Skeletal muscle tissue (tissue), 4 donors: ENCODE measurements around the gene LPCAT1. TPM values are rescaled to one million over a fixed set of nuclear protein-coding genes. Genes with fewer than 3 reads are reported as not detected.

Experiments
- H3K27ac ChIP-seq: one replicate; pipeline ENCODE4 v1.7.0; 2013; ENCODE audit warnings: mild to moderate bottlenecking, low read depth, low read length, inconsistent platforms
- H3K27me3 ChIP-seq, 3 donors: one replicate each; pipeline ENCODE4 v1.7.0; 2013; ENCODE audit warnings: low read length in 3 of 3; ENCODE audit not compliant: control insufficient read depth in 3 of 3, insufficient read depth in 3 of 3
- H3K36me3 ChIP-seq, 3 donors: one replicate each; pipeline ENCODE4 v1.7.0; 2013; ENCODE audit warnings: low read length in 3 of 3; ENCODE audit not compliant: control insufficient read depth in 3 of 3, insufficient read depth in 3 of 3
- H3K4me1 ChIP-seq, 3 donors: one replicate each; pipeline ENCODE4 v1.7.0; 2013; ENCODE audit warnings: low read length in 3 of 3, mild to moderate bottlenecking in 3 of 3; ENCODE audit not compliant: control insufficient read depth in 3 of 3, insufficient read depth in 3 of 3
- H3K4me3 ChIP-seq, 3 donors: one replicate each; pipeline ENCODE4 v1.7.0; 2013; ENCODE audit warnings: low read length in 3 of 3
- H3K9ac ChIP-seq, 3 donors: one replicate each; pipeline ENCODE4 v1.7.0; 2013; ENCODE audit warnings: low read length in 3 of 3, mild to moderate bottlenecking in 3 of 3, moderate library complexity in 2 of 3, low read depth in 1 of 3
- H3K9me3 ChIP-seq, 3 donors: one replicate each; pipeline ENCODE4 v1.7.0; 2013; ENCODE audit warnings: low read length in 3 of 3; ENCODE audit not compliant: control insufficient read depth in 3 of 3
- total RNA-seq: library from RNA; depleted of rRNA; stranded (reverse); fragments of >200 nt; gene quantifications from one replicate; pipeline ENCODE4 v1.2.3, GENCODE V29; 2014
- donor health status: Osteomylitis.

Gene LPCAT1
- total RNA-seq, 1 donor from 2014 or later, result 35.5 TPM

DNA sequence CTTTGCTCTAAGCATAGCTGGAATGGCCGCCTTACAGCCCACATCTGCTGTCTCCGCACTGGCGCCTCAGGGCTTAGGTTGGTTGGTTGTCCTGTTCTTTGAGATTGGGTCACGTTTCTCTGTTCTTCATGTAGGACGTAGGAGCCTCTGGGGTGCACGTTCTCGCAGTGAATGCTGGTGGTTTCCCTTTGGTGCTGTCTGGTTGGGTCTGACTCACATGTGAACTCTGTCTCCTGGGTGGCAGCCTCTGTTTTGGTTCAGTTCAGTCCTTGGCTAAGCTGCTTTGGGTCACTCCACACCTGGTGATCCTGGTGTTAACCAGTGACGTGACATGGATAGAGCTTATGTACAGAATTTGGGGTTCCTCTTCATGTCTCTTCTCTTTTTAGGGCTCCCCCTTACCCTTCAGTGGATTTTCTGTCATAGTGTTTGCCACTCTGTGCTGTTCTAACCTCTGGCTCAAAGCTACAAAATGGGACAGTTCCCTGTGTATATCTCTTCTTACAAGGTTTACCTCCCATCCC lies 12.6 kb upstream of the LPCAT1 start:
- Histone ChIP-seq H3K4me3 (peak overlapping the region; percentile 7 to 55 (median 43)), H3K9me3 (no peaks in the 10 kb centered on the region), H3K36me3 (no peaks in the 10 kb centered on the region), H3K27ac (no peak overlapping the region), H3K9ac (no peak overlapping the region), H3K4me1 (peaks cover 0 to 6% (median 0%) of the 10 kb centered on the region in 3 donors), H3K27me3 (peaks cover 0 to 3% (median 0%) of the 10 kb centered on the region in 3 donors)

DNA sequence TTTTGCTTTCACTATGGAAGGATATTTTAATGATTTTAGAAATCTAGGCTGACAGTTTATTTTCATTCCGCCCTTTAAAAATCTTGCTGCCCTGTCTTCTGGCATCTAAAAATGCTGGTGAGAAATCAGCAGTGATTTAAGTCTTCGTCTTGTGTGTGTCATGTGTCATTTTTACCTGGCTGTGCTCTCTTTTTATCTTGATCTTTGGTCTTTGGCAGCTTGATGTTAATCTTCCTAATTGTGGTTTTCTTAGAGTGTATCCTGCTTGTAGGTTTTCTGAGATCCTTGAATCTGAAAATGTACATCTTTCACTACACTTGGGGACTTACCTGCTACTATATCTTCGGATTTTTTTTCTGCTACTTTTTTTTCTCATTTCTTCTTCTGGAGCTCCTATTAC lies 11.9 kb upstream of the LPCAT1 start:
- no peak overlapping the region for H3K9ac ChIP-seq
- H3K36me3 ChIP-seq, result no peaks in the 10 kb centered on the region
- H3K27me3 ChIP-seq, result peaks cover 0 to 3% (median 0%) of the 10 kb centered on the region in 3 donors
- H3K4me1 ChIP-seq, result peaks cover 0 to 4% (median 0%) of the 10 kb centered on the region in 3 donors
- H3K4me3 ChIP-seq, result no peak overlapping the region
- no peak overlapping the region for H3K27ac ChIP-seq
- H3K9me3 ChIP-seq, result no peaks in the 10 kb centered on the region

DNA sequence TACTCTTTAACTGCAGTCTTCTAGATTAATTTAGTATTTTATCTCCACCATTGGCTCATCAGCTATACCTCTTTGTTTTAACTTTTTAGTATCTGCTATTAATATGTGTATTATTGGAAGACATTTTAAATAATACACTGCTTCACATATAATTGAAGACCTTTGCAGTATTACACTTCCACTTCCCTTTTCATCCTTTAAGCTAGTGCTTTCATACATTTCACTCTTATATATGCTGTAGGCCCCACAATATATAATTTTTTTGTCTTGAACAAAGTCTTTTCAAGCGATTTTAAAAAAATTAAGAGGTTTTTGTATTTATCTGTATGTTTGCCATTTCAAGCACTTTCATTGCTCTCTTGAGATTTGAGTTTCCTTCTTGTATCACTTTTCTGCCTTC lies 8.6 kb upstream of the LPCAT1 start:
- Histone ChIP-seq H3K9me3 (no peaks in the 10 kb centered on the region), H3K27me3 (no peaks in the 10 kb centered on the region), H3K4me1 (peaks cover 0 to 4% (median 0%) of the 10 kb centered on the region in 3 donors), H3K36me3 (no peaks in the 10 kb centered on the region), H3K9ac (no peak overlapping the region), H3K4me3 (no peak overlapping the region), H3K27ac (no peak overlapping the region)

DNA sequence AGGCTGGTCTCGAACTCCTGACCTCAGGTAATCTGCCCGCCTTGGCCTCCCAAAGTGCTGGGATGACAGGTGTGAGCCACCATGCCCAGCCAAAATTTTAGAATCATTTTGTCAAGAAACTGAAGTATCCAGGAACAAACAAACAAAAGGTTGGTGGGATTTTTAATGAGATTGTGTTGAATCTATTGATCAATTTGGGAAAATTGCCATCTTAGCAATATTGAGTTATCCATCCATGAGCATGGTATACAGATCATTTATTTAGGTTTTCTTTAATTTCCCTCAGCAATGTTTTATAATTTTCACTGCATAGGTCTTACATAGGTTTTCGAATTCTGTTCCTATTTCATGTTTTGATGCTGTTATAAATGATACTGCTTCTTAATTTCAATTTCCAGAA lies 5.7 kb upstream of the LPCAT1 start:
- no peaks in the 10 kb centered on the region for H3K36me3 ChIP-seq
- no peaks in the 10 kb centered on the region for H3K27me3 ChIP-seq
- no peak overlapping the region for H3K27ac ChIP-seq
- H3K9ac ChIP-seq, result no peak overlapping the region
- H3K4me1 ChIP-seq, result peaks cover 1 to 2% (median 1%) of the 10 kb centered on the region in 3 donors
- no peaks in the 10 kb centered on the region for H3K9me3 ChIP-seq
- H3K4me3 ChIP-seq, result no peak overlapping the region

DNA sequence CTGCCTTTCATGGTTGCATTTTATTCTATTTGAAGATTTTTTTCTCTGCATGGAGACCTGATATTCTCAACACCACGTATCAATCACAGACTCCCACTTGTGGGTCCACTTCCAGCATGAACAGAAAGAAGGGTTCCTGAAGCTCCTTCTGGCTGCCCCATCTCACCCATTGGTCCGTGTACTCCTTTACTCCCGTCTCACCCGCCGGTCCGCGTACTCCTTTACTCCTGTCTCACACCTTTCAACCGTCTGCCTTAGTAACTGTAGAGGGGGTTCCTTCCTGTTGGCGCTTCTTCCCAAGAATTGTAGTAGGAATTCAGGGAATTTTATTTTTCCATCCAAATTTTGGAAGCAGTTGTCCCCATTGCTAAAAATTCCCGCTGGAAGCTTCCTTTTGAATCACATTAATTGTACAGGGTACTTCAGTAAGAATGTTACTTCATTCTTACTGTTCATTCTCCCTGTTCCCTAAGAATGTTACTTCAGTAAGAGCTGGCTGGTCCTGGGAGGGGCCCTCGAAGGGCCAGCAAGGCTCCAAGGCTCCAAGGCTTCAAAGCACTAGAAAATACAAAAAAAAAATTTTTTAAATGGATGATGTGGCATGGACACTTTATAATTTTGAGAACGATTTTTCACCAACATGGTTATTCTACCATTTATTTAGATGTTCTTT lies 3.9 kb upstream of the LPCAT1 start:
- peaks cover 0 to 3% (median 3%) of the 10 kb centered on the region in 3 donors for H3K27me3 ChIP-seq

DNA sequence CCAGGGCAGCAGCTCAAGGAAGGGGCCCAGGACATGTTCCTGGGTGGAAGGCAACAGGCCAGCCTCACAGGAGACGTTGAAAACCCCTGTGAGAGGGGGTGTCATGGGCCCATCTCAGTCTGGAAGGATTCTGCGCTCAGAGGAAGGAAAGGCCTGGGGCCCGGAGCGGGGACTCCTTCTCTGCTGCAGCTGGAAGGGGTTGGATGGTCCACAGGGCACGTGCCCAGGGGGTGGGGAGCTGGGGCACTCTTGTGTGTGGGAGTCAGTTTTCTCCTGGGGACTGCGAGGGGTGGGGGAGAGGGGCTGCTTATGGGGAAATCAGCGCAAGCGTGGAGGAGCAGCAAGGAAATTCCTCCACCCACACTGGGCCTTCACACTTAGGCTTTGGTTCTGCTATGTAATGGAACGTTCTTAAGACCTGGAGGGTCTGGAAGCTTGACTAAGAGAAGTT lies 2.9 kb upstream of the LPCAT1 start:
- Histone ChIP-seq H3K27ac (no peak overlapping the region), H3K4me1 (peaks cover 10 to 19% (median 15%) of the 10 kb centered on the region in 3 donors), H3K9ac (no peak overlapping the region), H3K27me3 (peaks cover 5 to 13% (median 11%) of the 10 kb centered on the region in 3 donors), H3K36me3 (no peaks in the 10 kb centered on the region), H3K9me3 (no peaks in the 10 kb centered on the region), H3K4me3 (no peak overlapping the region)

More for the DNA sequence above, 3.9 kb upstream of the LPCAT1 start:
- H3K4me3 ChIP-seq, result no peak overlapping the region
- peaks cover 7 to 9% (median 8%) of the 10 kb centered on the region in 3 donors for H3K4me1 ChIP-seq
- no peaks in the 10 kb centered on the region for H3K36me3 ChIP-seq
- H3K9ac ChIP-seq, result no peak overlapping the region
- no peak overlapping the region for H3K27ac ChIP-seq
- no peaks in the 10 kb centered on the region for H3K9me3 ChIP-seq

DNA sequence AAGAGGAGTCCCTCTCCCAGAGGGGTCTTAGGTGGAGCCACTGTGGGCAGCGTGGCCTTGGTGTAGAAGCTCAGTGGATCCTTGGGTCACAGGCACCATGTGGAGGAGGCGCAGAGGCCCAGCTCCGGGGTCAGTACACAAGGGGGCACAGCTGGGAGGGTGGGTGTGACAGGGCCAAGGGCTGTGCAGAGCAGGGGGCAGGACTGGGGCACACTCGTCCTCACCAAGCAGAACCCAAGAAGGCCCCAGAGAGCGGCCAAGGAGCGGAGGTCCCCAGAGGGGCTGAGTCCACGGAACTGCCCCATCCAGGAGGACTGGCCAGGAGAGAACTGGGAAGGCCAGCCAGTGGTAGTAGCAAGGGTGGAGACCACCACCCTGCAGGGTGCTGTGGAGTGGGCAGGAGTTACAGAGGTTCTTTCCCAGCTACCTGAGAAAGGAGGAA lies 2.5 kb upstream of the LPCAT1 start:
- H3K9me3 ChIP-seq, result no peaks in the 10 kb centered on the region
- H3K27ac ChIP-seq, result no peak overlapping the region
- peaks cover 10 to 20% (median 15%) of the 10 kb centered on the region in 3 donors for H3K4me1 ChIP-seq
- no peaks in the 10 kb centered on the region for H3K36me3 ChIP-seq
- no peak overlapping the region for H3K4me3 ChIP-seq
- H3K9ac ChIP-seq, result no peak overlapping the region
- H3K27me3 ChIP-seq, result peaks cover 6 to 14% (median 12%) of the 10 kb centered on the region in 3 donors

DNA sequence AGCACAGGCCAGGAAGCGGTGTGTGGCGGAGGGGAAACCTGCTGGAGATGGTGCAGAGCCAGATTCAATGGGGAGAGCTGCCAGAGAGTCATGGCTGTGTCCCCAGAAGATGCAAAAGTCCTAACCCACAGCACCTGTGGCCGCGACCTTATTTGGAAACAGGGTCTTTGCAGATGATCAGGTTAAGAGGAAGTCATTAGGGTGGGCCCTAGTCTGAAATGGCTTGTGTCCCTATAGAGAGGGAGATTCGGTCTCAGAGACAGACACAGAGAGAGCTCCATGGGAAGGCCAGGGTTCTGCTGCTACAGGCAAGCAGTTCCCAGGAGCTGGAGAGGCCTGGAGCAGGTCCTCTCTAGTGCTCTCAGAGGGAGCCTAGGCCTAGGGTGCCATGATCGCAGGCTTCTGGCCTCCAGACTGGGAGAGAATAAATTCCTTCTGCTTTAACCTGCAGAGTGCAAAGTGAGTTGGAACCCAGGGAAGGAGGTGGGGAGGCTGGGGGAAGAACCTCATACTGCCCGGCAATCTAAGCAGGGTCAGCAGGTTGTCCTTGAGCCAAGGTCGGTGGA lies 1.9 kb upstream of the LPCAT1 start:
- H3K9ac ChIP-seq, result no peak overlapping the region
- no peaks in the 10 kb centered on the region for H3K9me3 ChIP-seq
- H3K36me3 ChIP-seq, result no peaks in the 10 kb centered on the region
- H3K4me1 ChIP-seq, result peaks cover 10 to 20% (median 15%) of the 10 kb centered on the region in 3 donors
- H3K4me3 ChIP-seq, result no peak overlapping the region
- H3K27ac ChIP-seq, result no peak overlapping the region
- peaks cover 6 to 14% (median 12%) of the 10 kb centered on the region in 3 donors for H3K27me3 ChIP-seq

DNA sequence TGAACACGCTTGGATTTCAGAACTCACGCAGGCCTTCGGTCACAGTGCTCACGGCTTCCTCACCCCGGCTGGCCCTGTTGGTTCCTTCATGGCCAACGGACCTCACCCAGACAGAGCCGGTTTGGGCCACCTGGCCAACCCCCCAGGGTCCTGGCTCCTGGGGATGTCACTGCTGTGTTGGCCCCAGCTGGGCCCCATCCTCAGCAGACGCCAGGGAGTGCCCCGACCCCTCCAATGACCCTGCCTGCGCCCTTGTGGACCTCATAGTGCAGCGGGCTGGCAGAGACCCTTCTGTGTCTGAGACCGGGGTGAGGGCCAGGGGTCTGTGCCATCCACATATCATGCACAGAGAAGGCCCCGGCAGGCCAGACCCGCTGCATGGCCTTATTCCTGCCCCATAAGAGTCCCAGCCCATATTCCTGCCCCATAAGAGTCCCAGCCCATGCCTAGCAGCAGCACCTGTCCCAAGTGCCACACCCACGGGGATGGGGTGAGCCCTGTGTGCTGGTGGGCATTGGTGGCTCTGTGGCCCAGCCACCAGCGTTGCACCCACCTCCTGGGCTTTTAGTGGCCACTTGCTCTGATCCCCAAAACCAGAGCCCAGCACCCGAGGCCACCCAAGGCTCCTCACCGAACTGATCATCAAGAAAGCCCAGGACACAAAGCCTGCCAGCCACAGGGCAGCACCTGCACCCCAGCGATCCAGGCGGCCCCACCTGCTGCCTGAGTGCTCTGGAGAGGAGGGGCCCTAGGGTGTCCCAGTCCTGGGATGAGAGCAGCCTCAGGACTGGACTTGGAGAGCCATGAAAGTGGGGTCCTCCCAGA lies 1.3 kb upstream of the LPCAT1 start:
- Histone ChIP-seq H3K27me3 (peaks cover 6 to 14% (median 12%) of the 10 kb centered on the region in 3 donors), H3K4me3 (no peak overlapping the region), H3K9me3 (no peaks in the 10 kb centered on the region), H3K4me1 (peaks cover 10 to 20% (median 15%) of the 10 kb centered on the region in 3 donors), H3K9ac (no peak overlapping the region), H3K36me3 (peaks cover 0 to under 1% (median 0%) of the 10 kb centered on the region in 3 donors), H3K27ac (no peak overlapping the region)
